Naive thymus-derived CD8-positive, alpha-beta T cell (primary cell): ENCODE measurements around the gene TBC1D9. TPM values are rescaled to one million over a fixed set of nuclear protein-coding genes. Genes with fewer than 3 reads are reported as not detected.
"Not testable (repeated sequence)": the region's sequence is repeated elsewhere in the genome, so short reads cannot be mapped to it uniquely, and the experiment has no call there.

Experiments used
- ATAC-seq, 2 donors: fragments of 150-1000 bp; cut with Tn5 transposase in 1 of 2; sonication (Bioruptor Pico), chemical (Tn5 transposase) in 1 of 2; 1 replicate in 1 of 2; 2 replicates in 1 of 2; pipeline ENCODE4 v1.10.0; 2021; ENCODE audit warnings: mild to moderate bottlenecking in 2 of 2, moderate library complexity in 2 of 2
- POLR2A ChIA-PET: fragments of 350-600 bp; sonication (Branson Sonifier 250); formaldehyde crosslinking; loops from one replicate; lab custom pipeline; 2021; ENCODE audit warnings: antibody characterized with exemption; lab: Charles Lee
- DNase-seq, 10 donors: peaks; one replicate each; pipeline versions ENCODE4 v3.0.0 to v3.0.0-alpha.2; 2020 to 2022
- H3K27ac Mint-ChIP-seq, 10 donors: one replicate each; pipeline ENCODE4 v1.8.0; 2020 to 2022; ENCODE audit warnings: mild to moderate bottlenecking in 10 of 10, mixed read lengths in 10 of 10, moderate library complexity in 4 of 10, inconsistent platforms in 1 of 10
- H3K27me3 Mint-ChIP-seq, 5 donors: one replicate each; pipeline ENCODE4 v1.8.0; 2021 to 2022; ENCODE audit warnings: mixed read lengths in 5 of 5
- H3K36me3 Mint-ChIP-seq, 3 donors: one replicate each; pipeline ENCODE4 v1.8.0; 2020 to 2022; ENCODE audit warnings: mixed read lengths in 3 of 3, mild to moderate bottlenecking in 2 of 3, inconsistent platforms in 1 of 3
- H3K4me1 Mint-ChIP-seq, 4 donors: one replicate each; pipeline ENCODE4 v1.8.0; 2021 to 2022; ENCODE audit warnings: mixed read lengths in 4 of 4
- H3K4me3 Mint-ChIP-seq, 10 donors: one replicate each; pipeline ENCODE4 v1.8.0; 2020 to 2022; ENCODE audit warnings: mild to moderate bottlenecking in 10 of 10, mixed read lengths in 10 of 10, moderate library complexity in 6 of 10, inconsistent platforms in 1 of 10
- H3K9me3 Mint-ChIP-seq, 9 donors: one replicate each; pipeline ENCODE4 v1.8.0; 2020 to 2022; ENCODE audit warnings: mixed read lengths in 9 of 9, mild to moderate bottlenecking in 3 of 9, inconsistent platforms in 1 of 9, moderate library complexity in 1 of 9
- polyA plus RNA-seq, 3 donors: library from polyadenylated mRNA; unstranded; fragments of 300-500 nt; fragmentation: Illumina TruSeq; gene quantifications; one replicate each; pipeline ENCODE4 v1.2.3, GENCODE V29; 2021
- total RNA-seq, 8 experiments: library from RNA in 2 of 8; stranded (reverse) in 2 of 8; gene quantifications; one replicate each; pipeline ENCODE4 v1.2.3 and lab custom pipeline; 2021 to 2026

TBC1D9 gene
- total and polyA plus RNA-seq, 5 experiments from 2014 or later, result 0.12 to 4.1 (median 3.8) TPM; not detected in 2

DNA sequence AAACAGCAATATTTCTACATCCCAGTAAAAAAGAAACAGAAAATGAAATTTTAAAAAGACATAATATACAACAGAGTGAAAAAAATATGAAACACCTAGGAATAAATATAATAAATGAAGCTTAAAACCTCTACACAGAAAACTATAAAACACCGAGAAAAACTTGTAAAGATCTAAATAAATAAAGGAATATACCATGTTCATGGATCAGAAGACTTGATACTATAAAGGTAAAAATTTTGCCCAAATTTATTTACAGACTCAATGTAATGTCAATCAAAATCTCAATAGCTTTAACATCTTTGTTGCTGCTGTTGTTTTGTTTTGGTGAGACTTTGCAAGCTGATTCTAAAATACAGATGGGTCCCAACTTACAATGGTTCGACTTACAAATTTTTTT, 5.7 kb downstream of the TBC1D9 start:
- Mint-ChIP-seq H3K4me1 (peaks cover 0 to 23% (median 2%) of the 10 kb centered on the region in 4 donors), H3K4me3 (no peak overlapping the region), H3K27me3 (peaks cover 25 to 45% (median 29%) of the 10 kb centered on the region in 5 donors), H3K9me3 (peaks cover 0 to 19% (median 8%) of the 10 kb centered on the region in 9 donors), H3K36me3 (peaks cover 0 to 15% (median 0%) of the 10 kb centered on the region in 3 donors), H3K27ac (no peak overlapping the region)
- POLR2A ChIA-PET, result no interaction called here
- ATAC-seq, result no peak
- DNase-seq, result no peak

- no peak for ATAC-seq
Observed at GRCh38 chr4:140748171-140748570, 8.0 kb downstream of the TBC1D9 start.

DNA sequence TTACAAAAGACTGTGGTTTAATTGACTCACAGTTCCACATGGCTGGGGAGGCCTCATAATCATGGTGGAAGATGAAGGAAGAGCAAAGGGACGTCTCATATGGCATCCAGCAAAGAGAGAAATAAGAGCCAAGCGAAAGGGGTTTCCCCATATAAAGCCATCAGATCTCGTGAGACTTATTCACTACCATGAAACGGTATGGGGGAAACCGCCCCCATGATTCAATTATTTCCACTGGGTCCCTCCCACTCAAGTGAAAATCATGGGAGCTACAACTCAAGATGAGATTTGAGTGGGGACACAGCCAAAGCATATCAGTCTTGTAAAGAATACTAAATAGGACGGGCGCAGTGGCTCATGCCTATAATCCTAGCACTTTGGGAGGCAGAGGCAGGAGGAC, 9.6 kb downstream of the TBC1D9 start:
- H3K27ac Mint-ChIP-seq, H3K4me3 Mint-ChIP-seq, DNase-seq, POLR2A ChIA-PET, ATAC-seq: not testable (repeated sequence)
- Mint-ChIP-seq H3K36me3 (peaks cover 0 to 15% (median 2%) of the 10 kb centered on the region in 3 donors), H3K27me3 (peaks cover 6 to 21% (median 16%) of the 10 kb centered on the region in 5 donors), H3K4me1 (peaks cover 0 to 30% (median 0%) of the 10 kb centered on the region in 4 donors), H3K9me3 (peaks cover 0 to 19% (median 7%) of the 10 kb centered on the region in 9 donors)

More at GRCh38 chr4:140748171-140748570, 8.0 kb downstream of the TBC1D9 start:
- Mint-ChIP-seq H3K4me1 (peaks cover 0 to 23% (median 0%) of the 10 kb centered on the region in 4 donors), H3K4me3 (no peak overlapping the region), H3K27ac (no peak overlapping the region), H3K9me3 (peaks cover 0 to 19% (median 7%) of the 10 kb centered on the region in 9 donors), H3K36me3 (peaks cover 0 to 15% (median 0%) of the 10 kb centered on the region in 3 donors), H3K27me3 (peaks cover 11 to 35% (median 17%) of the 10 kb centered on the region in 5 donors)
- DNase-seq, result no peak
- POLR2A ChIA-PET, result no interaction called here

DNA sequence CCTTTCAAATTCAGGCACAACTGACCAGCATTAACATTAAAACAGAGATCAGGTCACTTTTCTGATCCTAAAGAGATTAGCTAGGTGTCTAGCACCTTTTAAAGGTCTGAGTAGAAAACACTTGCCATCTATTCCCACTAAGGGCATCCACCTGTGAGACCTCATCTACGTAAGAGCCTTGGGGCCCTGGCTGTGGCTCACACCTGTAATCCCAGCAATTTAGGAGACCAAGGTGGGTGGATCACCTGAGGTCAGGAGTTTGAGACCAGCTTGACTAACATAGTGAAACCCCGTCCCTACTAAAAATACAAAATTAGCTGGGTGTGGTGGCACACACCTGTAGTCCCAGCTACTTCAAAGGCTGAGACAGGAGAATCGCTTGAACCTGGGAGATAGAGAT, 11.8 kb downstream of the TBC1D9 start:
- DNase-seq, result no peak
- H3K9me3 Mint-ChIP-seq, result peaks cover 0 to 19% (median 7%) of the 10 kb centered on the region in 9 donors
- peaks cover 8 to 29% (median 21%) of the 10 kb centered on the region in 5 donors for H3K27me3 Mint-ChIP-seq
- H3K27ac Mint-ChIP-seq, result no peak overlapping the region
- POLR2A ChIA-PET, result no interaction called here
- ATAC-seq, result no peak
- H3K4me3 Mint-ChIP-seq, result no peak overlapping the region
- peaks cover 0 to 32% (median 0%) of the 10 kb centered on the region in 4 donors for H3K4me1 Mint-ChIP-seq
- peaks cover 0 to 15% (median 2%) of the 10 kb centered on the region in 3 donors for H3K36me3 Mint-ChIP-seq

GRCh38 chr4:140743194-140743931, 12.8 kb downstream of the TBC1D9 start:
- peak in 1 of 10 donors; percentile 8 for DNase-seq
- Mint-ChIP-seq H3K27ac (peak overlapping the region in 2 of 10 donors; percentile 44 to 61), H3K4me3 (peak overlapping the region in 2 of 10 donors; percentile 2 to 24), H3K27me3 (peaks cover 7 to 24% (median 18%) of the 10 kb centered on the region in 5 donors), H3K36me3 (peaks cover 0 to 11% (median 2%) of the 10 kb centered on the region in 3 donors), H3K9me3 (peaks cover 0 to 11% (median 4%) of the 10 kb centered on the region in 9 donors), H3K4me1 (peaks cover 0 to 33% (median 0%) of the 10 kb centered on the region in 4 donors)
- ATAC-seq, result no peak
- POLR2A ChIA-PET, result no interaction called here

DNA sequence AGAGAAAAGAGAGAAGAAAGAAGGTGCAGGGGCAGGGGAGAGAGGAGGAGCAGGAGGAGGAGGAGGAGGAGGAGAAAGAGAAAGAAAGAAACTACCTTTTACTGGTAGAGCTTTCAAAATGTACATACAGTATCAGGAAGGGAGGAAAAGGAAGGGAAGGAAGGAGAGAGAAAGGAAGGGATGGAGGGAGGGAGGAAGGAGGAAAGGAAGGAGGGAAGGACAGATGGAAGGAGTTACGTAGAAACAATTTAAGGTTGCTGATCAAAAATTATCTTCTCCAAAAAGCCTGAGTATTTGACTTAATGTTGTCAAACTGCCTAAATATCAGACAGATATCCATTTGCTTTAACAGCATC, 13.4 kb downstream of the TBC1D9 start:
- peaks cover 8 to 23% (median 15%) of the 10 kb centered on the region in 5 donors for H3K27me3 Mint-ChIP-seq
- peaks cover 0 to 5% (median 2%) of the 10 kb centered on the region in 9 donors for H3K9me3 Mint-ChIP-seq
- H3K4me1 Mint-ChIP-seq, result peaks cover 0 to 34% (median 0%) of the 10 kb centered on the region in 4 donors
- peaks cover 0 to 6% (median 2%) of the 10 kb centered on the region in 3 donors for H3K36me3 Mint-ChIP-seq
- peak overlapping the region in 2 of 10 donors; percentile 2 to 42 for H3K4me3 Mint-ChIP-seq
- POLR2A ChIA-PET, result no interaction called here
- peak overlapping the region in 2 of 10 donors; percentile 44 to 61 for H3K27ac Mint-ChIP-seq
- no peak for DNase-seq
- ATAC-seq, result no peak

GRCh38 chr4:140740906-140741670, 15.1 kb downstream of the TBC1D9 start:
- POLR2A ChIA-PET, result no interaction called here
- H3K4me3 Mint-ChIP-seq, result no peak overlapping the region
- ATAC-seq, result no peak

GRCh38 chr4:140740422-140740821, 15.8 kb downstream of the TBC1D9 start:
- peaks cover 0 to 2% (median 0%) of the 10 kb centered on the region in 3 donors for H3K36me3 Mint-ChIP-seq
- no peak overlapping the region for H3K4me3 Mint-ChIP-seq
- peaks cover 9 to 34% (median 20%) of the 10 kb centered on the region in 5 donors for H3K27me3 Mint-ChIP-seq
- no peaks in the 10 kb centered on the region for H3K9me3 Mint-ChIP-seq
- no peak for DNase-seq
- peaks cover 0 to 39% (median under 1%) of the 10 kb centered on the region in 4 donors for H3K4me1 Mint-ChIP-seq
- ATAC-seq, result no peak
- POLR2A ChIA-PET, result no interaction called here
- H3K27ac Mint-ChIP-seq, result no peak overlapping the region

More at GRCh38 chr4:140740906-140741670, 15.1 kb downstream of the TBC1D9 start:
- Mint-ChIP-seq H3K4me1 (peaks cover 0 to 39% (median 0%) of the 10 kb centered on the region in 4 donors), H3K27me3 (peaks cover 10 to 27% (median 20%) of the 10 kb centered on the region in 5 donors), H3K9me3 (no peaks in the 10 kb centered on the region), H3K36me3 (peaks cover 0 to 2% (median 0%) of the 10 kb centered on the region in 3 donors), H3K27ac (no peak overlapping the region)
- no peak for DNase-seq

DNA sequence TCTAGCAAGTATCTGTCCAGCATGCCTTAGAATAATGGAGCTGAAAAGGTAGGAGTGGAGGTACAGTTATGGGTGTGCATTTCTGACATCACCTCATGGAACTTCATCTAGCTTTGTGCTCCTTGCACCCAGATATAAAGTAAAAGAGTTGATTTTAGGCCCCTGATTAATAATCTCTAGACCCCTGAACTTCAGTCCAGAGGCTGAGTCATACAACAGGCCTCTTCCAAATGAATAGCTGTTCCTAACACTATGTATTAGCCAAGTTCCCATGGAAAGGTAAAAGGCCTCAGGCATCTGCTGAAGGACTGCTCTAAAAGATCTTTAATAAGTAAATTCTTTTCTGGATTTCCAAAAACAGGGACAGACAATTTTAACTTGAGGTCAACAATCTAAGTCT, 16.2 kb downstream of the TBC1D9 start:
- ATAC-seq (no peak), DNase-seq (no peak)
- Mint-ChIP-seq H3K9me3 (no peaks in the 10 kb centered on the region), H3K4me3 (no peak overlapping the region), H3K4me1 (peaks cover 0 to 38% (median under 1%) of the 10 kb centered on the region in 4 donors), H3K27me3 (peaks cover 9 to 32% (median 16%) of the 10 kb centered on the region in 5 donors), H3K36me3 (peaks cover 0 to 2% (median 0%) of the 10 kb centered on the region in 3 donors), H3K27ac (no peak overlapping the region)
- POLR2A ChIA-PET, result no interaction called here

- peaks cover 0 to 2% (median 0%) of the 10 kb centered on the region in 3 donors for H3K36me3 Mint-ChIP-seq
- no peak overlapping the region for H3K27ac Mint-ChIP-seq
- no peak overlapping the region for H3K4me3 Mint-ChIP-seq
- no peaks in the 10 kb centered on the region for H3K9me3 Mint-ChIP-seq
- peaks cover 0 to 24% (median under 1%) of the 10 kb centered on the region in 4 donors for H3K4me1 Mint-ChIP-seq
- peaks cover 10 to 35% (median 20%) of the 10 kb centered on the region in 5 donors for H3K27me3 Mint-ChIP-seq
- DNase-seq (no peak), ATAC-seq (no peak)
- POLR2A ChIA-PET, result no interaction called here
Observed at GRCh38 chr4:140738139-140738538, 18.0 kb downstream of the TBC1D9 start.

DNA sequence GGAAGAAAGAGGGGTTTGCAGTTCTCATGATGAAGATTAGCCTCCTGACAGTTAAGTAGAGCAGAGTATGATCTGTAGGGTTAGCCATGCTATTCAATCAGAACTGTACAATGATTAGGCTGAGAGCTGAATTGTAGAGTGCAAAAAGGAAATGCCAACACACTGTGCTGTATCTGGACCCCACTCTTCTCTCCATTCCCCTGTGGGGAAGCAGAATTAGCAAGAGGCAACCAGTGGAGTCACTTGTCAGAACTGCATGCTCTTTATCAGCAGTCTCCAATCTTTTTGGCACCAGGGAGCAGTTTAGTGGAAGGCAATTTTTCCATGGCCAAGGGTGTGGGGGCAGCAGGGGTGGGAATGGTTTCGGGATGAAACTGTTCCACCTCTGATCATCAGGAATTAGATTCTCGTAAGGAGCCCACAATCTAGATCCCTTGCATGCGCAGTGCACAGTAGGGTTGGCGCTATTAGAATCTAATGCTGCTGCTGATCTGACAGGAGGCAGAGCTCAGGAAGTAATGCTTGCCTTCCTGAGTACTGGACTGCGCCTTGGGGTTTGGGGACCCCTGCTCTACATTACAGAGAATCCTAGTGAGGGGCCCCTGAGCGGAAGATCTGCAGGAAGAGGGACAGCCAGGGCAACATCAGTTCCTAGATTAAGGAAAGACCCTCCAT, 19.4 kb downstream of the TBC1D9 start:
- peaks cover 7 to 33% (median 15%) of the 10 kb centered on the region in 5 donors for H3K27me3 Mint-ChIP-seq
- no peaks in the 10 kb centered on the region for H3K36me3 Mint-ChIP-seq
- no peak overlapping the region for H3K4me3 Mint-ChIP-seq

DNA sequence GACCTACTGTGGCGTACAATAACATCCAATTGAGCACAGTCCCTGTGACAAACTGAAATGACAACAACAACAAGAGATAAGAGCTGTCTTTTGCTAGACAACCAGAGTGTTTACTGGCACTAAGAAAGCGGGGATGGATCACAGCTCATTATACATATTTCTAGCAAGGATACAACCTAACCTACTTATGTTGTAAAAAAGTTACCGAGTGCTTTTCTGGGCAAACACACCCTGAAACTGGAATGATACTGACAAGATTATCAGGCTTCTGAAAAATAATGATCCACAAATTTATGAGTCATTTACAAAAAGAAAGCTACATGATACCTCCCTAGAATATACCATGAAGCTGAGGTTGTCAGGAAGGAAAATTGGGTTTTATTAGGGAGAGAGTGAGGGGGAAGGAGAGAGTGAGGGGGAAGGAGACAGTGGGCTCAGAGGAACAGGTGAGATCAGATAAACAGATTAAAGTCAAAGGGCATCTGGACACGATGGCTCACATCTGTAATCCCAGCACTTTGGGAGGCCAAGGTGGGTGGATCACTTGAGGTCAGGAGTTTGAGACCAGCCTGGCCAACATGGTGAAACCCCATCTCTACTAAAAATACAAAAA, 20.3 kb downstream of the TBC1D9 start:
- Mint-ChIP-seq H3K4me1 (peaks cover 0 to 10% (median under 1%) of the 10 kb centered on the region in 4 donors), H3K27ac (no peak overlapping the region), H3K27me3 (peaks cover 5 to 29% (median 13%) of the 10 kb centered on the region in 5 donors), H3K36me3 (no peaks in the 10 kb centered on the region), H3K9me3 (no peaks in the 10 kb centered on the region), H3K4me3 (no peak overlapping the region)
- DNase-seq (no peak), ATAC-seq (no peak)
- POLR2A ChIA-PET, result no interaction called here

More for the DNA sequence above, 19.4 kb downstream of the TBC1D9 start:
- DNase-seq (no peak), ATAC-seq (no peak)
- Mint-ChIP-seq H3K27ac (no peak overlapping the region), H3K9me3 (no peaks in the 10 kb centered on the region), H3K4me1 (peaks cover 0 to 13% (median under 1%) of the 10 kb centered on the region in 4 donors)
- POLR2A ChIA-PET, result no interaction called here
